HepG2 (cell line): Measurements from ENCODE around the gene PNPLA2. TPM values are rescaled to one million over a fixed set of nuclear protein-coding genes. Genes with fewer than 3 reads are reported as not detected.

ENCODE experiments used
- AKNA ChIP-seq: sonication (generic); formaldehyde crosslinking; IDR thresholded peaks from 2 replicates; pipeline ENCODE4 v1.4.0; 2020; ENCODE audit warnings: missing genetic modification reagents, borderline replicate concordance
- CREB1 ChIP-seq, 2 experiments: fragments of 450-650 bp in 1 of 2; IDR thresholded peaks; 2 replicates each; pipeline ENCODE4 v1.6.1; 2016 to 2017; ENCODE audit warnings: control low read depth in 1 of 2, mild to moderate bottlenecking in 1 of 2, missing compliant biosample characterization in 1 of 2, missing genetic modification characterization in 1 of 2
- FOXP1 ChIP-seq, 2 experiments: fragments of 450-650 bp in 1 of 2; IDR thresholded peaks; 2 replicates each; pipeline ENCODE4 v1.6.1; 2017 to 2018; ENCODE audit warnings: antibody characterized with exemption in 1 of 2
- HES4 ChIP-seq: sonication (generic); formaldehyde crosslinking; IDR thresholded peaks from 2 replicates; pipeline ENCODE4 v1.9.0; 2021; ENCODE audit warnings: mild to moderate bottlenecking, missing genetic modification reagents, borderline replicate concordance
- MAFK ChIP-seq, 2 experiments: IDR thresholded peaks in 1 of 2; conservative IDR thresholded peaks in 1 of 2; 2 replicates each; pipeline ENCODE4 v1.6.1; 2011; ENCODE audit warnings: improper control_type of control experiment in 2 of 2, low read length in 2 of 2
- NBN ChIP-seq: fragments of 450-650 bp; conservative IDR thresholded peaks from 2 replicates; pipeline ENCODE4 v1.6.1; 2017
- PCBP2 ChIP-seq: fragments of 200-400 bp; formaldehyde crosslinking; optimal IDR thresholded peaks from 2 replicates; pipeline ENCODE3; 2018; ENCODE audit warnings: low read length, low read depth; ENCODE audit not compliant: poor library complexity, severe bottlenecking
- RBM22 ChIP-seq: fragments of 200-400 bp; formaldehyde crosslinking; optimal IDR thresholded peaks from 2 replicates; pipeline ENCODE3; 2017; ENCODE audit warnings: mild to moderate bottlenecking, low read length, moderate library complexity
- SP4 ChIP-seq: sonication (generic); formaldehyde crosslinking; IDR thresholded peaks from 2 replicates; pipeline ENCODE4 v1.8.1; 2023; ENCODE audit warnings: mild to moderate bottlenecking, missing genetic modification reagents
- ZBTB1 ChIP-seq: sonication (generic); formaldehyde crosslinking; IDR thresholded peaks from 2 replicates; pipeline ENCODE4 v1.4.0; 2020; ENCODE audit warnings: missing genetic modification reagents, borderline replicate concordance
- ZBTB38 ChIP-seq: sonication (generic); formaldehyde crosslinking; IDR thresholded peaks from 2 replicates; pipeline ENCODE4 v1.5.1; 2020; ENCODE audit warnings: mild to moderate bottlenecking, missing genetic modification reagents
- ZNF124 ChIP-seq: sonication (generic); formaldehyde crosslinking; IDR thresholded peaks from 2 replicates; pipeline ENCODE4 v1.4.0; 2020; ENCODE audit warnings: missing genetic modification reagents
- ZNF350 ChIP-seq: sonication (generic); formaldehyde crosslinking; IDR thresholded peaks from 2 replicates; pipeline ENCODE4 v1.4.0; 2020; ENCODE audit warnings: mild to moderate bottlenecking, low read depth, missing genetic modification reagents, borderline replicate concordance
- ZNF564 ChIP-seq: sonication (generic); formaldehyde crosslinking; IDR thresholded peaks from 2 replicates; pipeline ENCODE4 v1.8.1; 2023; ENCODE audit warnings: mild to moderate bottlenecking, missing genetic modification reagents
- ZNF781 ChIP-seq: sonication (generic); formaldehyde crosslinking; IDR thresholded peaks from 2 replicates; pipeline ENCODE4 v1.5.1; 2020; ENCODE audit warnings: borderline replicate concordance, mild to moderate bottlenecking, missing genetic modification reagents; ENCODE audit errors: not compliant biosample characterization
- polyA plus RNA-seq, 8 experiments: library from polyadenylated mRNA; depleted of rRNA in 3 of 8; stranded (reverse) in 7 of 8; unstranded in 1 of 8; fragments of >200 nt; fragmentation: Illumina TruSeq in 4 of 8; extraction: Trizol in 4 of 8; gene quantifications; 2 replicates each; pipeline versions ENCODE4 v1.2.1 to v1.2.3, GENCODE V29; 2011 to 2016; ENCODE audit warnings: low read depth in 4 of 8, missing spikeins in 1 of 8, mixed read lengths in 1 of 8; ENCODE audit not compliant: insufficient read depth in 1 of 8
- total RNA-seq, 5 experiments: library from RNA; depleted of rRNA; stranded (reverse); fragments of >200 nt; fragmentation: Illumina TruSeq; extraction: Trizol; gene quantifications; 2 replicates each; pipeline ENCODE4 v1.2.3, GENCODE V29; 2016; ENCODE audit warnings: low read depth in 1 of 5
- TF ChIP-seq, protein P1 (sequence below), 2 experiments: sonication (generic) in 1 of 2; formaldehyde crosslinking in 1 of 2; IDR thresholded peaks; 2 replicates each; pipeline versions ENCODE4 v1.6.1 to v1.9.0; 2014 to 2022; ENCODE audit warnings: antibody characterized with exemption in 1 of 2, borderline replicate concordance in 1 of 2, inconsistent platforms in 1 of 2, low read depth in 1 of 2, missing genetic modification reagents in 1 of 2

The PNPLA2 gene
- total and polyA plus RNA-seq, 2 of the 13 experiments (the other 11 are each of a cell fraction or from before 2014, with no cell fraction given): 10.5 to 43.2 TPM

- no peak for TF ChIP-seq ZNF781 (CRISPR knock-in tag)
- TF ChIP-seq PCBP2: no peak
- TF ChIP-seq, protein P1, sequence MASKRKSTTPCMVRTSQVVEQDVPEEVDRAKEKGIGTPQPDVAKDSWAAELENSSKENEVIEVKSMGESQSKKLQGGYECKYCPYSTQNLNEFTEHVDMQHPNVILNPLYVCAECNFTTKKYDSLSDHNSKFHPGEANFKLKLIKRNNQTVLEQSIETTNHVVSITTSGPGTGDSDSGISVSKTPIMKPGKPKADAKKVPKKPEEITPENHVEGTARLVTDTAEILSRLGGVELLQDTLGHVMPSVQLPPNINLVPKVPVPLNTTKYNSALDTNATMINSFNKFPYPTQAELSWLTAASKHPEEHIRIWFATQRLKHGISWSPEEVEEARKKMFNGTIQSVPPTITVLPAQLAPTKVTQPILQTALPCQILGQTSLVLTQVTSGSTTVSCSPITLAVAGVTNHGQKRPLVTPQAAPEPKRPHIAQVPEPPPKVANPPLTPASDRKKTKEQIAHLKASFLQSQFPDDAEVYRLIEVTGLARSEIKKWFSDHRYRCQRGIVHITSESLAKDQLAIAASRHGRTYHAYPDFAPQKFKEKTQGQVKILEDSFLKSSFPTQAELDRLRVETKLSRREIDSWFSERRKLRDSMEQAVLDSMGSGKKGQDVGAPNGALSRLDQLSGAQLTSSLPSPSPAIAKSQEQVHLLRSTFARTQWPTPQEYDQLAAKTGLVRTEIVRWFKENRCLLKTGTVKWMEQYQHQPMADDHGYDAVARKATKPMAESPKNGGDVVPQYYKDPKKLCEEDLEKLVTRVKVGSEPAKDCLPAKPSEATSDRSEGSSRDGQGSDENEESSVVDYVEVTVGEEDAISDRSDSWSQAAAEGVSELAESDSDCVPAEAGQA (IDR thresholded peaks at IDR 0.05; ENCODE audit: low read depth): no peak
- TF ChIP-seq, protein P1 (CRISPR knock-in tag; IDR thresholded peaks at IDR 0.05; ENCODE audit: borderline replicate concordance): no peak
- TF ChIP-seq MAFK (conservative IDR thresholded peaks at IDR 0.05 in 1 of 2, IDR thresholded peaks at IDR 0.05 in 1 of 2; ENCODE audit: low read length in 2 of 2): no peak
- TF ChIP-seq ZNF564: no peak
- no peak for TF ChIP-seq NBN
- no peak for TF ChIP-seq FOXP1 (IDR thresholded peaks at IDR 0.05)
- TF ChIP-seq FOXP1 (CRISPR knock-in tag; IDR thresholded peaks at IDR 0.05): no peak
- TF ChIP-seq AKNA (CRISPR knock-in tag): no peak
- TF ChIP-seq SP4 (CRISPR knock-in tag): no peak
- TF ChIP-seq ZBTB38 (CRISPR knock-in tag): no peak
- TF ChIP-seq ZBTB1: no peak
- TF ChIP-seq CREB1 (IDR thresholded peaks at IDR 0.05): no peak
- no peak for TF ChIP-seq CREB1 (CRISPR knock-in tag; IDR thresholded peaks at IDR 0.05)
- no peak for TF ChIP-seq ZNF124
- no peak for TF ChIP-seq HES4
- no peak for TF ChIP-seq ZNF350 (CRISPR knock-in tag)
- TF ChIP-seq RBM22: no peak
These were observed 22.8 kb upstream of the PNPLA2 start (continued) for GRCh38 chr11:795634-796564.
